HG02642 (cell line): ENCODE data around the gene NRBP1.
"Not testable (repeated sequence)": the region's sequence is repeated elsewhere in the genome, so short reads cannot be mapped to it uniquely, and the experiment has no call there.

Experiments used
- ATAC-seq: cut with Tn5 transposase; IDR thresholded peaks from one replicate; pipeline ENCODE4 v1.9.1; 2021; ENCODE audit warnings: mild to moderate bottlenecking; ENCODE audit not compliant: unreplicated experiment, poor library complexity

Gene NRBP1

DNA sequence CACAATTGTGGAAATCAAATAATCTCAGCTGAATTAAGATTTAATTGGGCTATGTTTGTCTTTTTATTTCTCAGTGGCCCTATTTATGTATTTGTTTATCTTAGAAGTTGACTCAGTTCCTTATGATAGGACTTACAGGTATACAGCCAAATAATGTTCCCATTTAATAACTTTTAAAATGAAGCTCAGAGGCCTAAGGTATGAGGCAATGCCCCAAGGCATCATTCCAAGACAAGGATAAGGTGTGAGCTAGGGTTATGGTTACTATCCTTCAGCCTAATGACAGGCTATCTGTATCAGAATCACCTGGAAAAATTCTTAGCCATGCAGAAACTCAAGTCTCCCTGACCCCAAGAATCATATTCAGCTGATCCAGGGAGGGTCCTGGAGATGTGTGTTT, 7.4 kb upstream of the NRBP1 start:
- no peak for ATAC-seq

DNA sequence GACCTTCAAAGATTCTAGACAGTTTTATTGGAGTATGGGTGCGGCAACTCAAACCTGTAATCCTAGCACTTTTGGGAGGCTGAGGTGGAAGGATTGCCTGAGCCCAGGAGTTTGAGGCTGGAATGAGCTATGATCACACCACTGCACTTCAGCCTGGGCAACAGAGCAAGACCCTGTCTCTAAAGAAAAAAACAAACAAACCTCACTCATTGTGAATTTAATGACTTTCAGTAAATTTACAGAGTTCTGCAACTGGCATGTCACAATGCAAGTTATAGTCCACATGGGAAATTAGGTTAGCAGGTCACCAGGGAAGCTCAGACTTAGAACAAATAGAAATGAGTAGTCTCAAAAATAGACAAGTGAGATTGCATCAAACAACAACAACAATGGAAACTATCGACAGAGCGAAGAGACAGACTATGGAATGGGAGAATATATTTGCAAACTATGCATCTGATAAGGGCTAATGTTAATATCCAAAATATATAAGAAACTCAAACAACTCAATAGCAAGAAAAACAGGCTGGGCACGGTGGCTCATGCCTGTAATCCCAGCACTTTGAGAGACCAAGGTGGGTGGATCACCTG, 6.7 kb upstream of the NRBP1 start:
- no peak for ATAC-seq

DNA sequence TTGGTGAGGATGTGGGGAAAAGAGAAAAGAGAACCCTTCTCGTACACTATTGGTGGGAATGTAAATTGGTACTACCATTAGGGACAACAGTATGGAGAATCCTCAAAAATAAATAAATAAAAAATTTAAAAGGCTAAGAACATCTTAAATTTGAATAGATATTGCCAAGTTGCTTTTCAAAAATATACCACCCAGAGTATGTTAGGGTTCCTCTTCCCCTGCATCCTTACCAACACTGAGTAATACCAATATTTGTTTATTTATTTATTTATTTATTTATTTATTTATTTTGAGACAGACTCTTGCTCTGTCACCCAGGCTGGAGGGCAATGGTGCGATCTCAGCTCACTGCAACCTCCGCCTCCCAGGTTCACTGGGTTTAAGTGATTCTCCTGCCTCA, 5.5 kb upstream of the NRBP1 start:
- no peak for ATAC-seq

DNA sequence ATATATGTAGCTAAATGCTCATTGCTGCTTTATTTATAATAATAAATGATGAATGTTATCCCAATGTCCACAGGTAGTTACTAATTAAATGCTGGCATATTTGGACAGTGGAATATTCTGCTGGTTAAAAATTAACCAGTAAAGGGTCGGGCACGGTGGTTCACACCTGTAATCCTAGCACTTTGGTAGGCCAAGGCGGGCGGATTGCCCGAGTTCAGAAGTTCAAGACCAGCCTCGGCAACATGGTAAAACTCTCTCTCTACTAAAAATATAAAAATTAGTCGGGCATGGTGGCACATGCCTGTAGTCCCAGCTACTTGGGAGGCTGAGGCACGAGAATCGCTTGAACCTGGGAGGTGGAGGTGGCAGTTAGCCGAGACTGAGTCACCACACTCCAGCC, 3.4 kb upstream of the NRBP1 start:
- ATAC-seq, result not testable (repeated sequence)

DNA sequence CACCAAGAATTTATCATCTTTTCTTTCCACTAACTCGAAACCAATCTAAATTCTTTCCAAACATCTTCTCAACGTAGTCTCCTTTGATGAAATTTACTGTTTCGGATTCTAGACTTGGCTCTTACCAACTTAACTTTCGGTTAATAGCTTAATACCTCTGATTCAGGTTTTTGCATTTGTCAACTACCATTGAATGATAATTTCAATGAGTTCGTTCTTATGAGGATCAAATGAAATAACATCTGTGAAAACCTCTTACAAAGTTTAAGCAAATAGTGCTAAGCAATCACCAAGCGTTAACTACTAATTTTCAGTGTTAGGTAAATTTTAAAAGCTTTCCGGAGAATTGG, 593 bp upstream of the NRBP1 start:
- no peak for ATAC-seq

DNA sequence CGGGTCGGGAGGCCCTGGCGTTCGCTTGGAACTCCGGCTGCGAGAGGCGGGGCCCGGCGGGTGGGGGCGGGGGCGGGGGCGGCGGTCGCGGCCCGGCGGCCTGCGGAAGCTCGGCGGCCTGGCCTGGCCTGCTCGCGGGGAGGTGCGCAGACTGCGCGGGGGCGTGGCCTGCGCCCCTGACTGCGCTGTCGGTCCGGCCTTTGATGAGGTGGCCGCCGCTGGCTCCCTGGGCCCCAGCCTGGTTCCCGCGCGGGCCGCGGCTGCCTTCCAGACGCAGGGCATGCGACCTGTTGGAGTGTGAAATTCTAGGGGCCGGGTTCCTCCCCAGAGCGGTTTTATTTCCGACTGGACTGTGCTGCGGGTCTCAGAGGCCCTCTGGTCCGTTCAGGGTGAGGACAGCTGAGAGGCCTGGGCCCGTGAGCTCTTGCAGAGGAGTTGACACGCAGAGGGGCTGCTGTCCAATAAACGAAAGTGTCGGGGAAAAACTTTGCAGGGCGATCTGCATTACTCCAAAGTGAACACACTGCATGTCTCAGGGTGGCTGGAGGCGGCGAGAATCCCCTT, 629 bp downstream of the NRBP1 start:
- peak; percentile 81 for ATAC-seq

DNA sequence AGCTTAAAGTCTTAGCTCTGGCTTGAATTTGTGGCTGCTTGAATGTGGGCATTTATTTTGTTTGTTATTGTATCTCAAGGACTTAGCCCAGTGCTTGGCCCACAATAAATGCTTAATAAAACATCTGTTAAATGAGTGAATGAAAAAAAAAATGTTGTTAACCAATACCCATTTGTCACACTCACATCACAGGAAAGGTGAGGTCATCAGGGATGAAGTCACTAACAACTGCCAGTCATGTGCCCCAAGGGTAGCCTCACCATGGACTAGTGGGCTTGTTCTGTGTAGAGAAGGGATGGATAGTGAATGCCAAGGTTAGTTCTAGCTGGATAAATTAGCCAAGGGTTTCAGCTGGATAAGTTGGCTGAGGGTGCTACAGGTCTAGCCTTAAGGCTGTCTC, 3.0 kb downstream of the NRBP1 start:
- no peak for ATAC-seq

DNA sequence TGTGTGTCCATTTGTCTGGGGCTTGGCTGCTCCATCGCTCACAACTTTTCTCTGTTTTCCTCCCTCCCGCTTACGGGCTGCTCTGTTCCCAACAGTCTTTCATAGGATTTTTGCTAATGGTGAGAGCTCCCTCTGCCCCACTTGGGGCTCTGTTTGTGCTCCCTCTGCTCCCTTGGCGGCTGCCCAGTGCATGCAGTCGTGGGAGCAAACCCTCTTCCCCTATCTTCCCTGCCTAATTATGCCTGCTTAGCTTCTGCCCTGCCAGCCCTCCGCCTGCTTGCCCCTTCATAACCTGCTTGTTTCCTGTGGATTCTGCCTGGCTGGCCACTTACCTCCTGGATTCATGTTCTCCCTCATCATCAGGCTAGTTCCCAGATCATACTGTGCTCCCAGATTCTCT, 7.2 kb downstream of the NRBP1 start:
- no peak for ATAC-seq

DNA sequence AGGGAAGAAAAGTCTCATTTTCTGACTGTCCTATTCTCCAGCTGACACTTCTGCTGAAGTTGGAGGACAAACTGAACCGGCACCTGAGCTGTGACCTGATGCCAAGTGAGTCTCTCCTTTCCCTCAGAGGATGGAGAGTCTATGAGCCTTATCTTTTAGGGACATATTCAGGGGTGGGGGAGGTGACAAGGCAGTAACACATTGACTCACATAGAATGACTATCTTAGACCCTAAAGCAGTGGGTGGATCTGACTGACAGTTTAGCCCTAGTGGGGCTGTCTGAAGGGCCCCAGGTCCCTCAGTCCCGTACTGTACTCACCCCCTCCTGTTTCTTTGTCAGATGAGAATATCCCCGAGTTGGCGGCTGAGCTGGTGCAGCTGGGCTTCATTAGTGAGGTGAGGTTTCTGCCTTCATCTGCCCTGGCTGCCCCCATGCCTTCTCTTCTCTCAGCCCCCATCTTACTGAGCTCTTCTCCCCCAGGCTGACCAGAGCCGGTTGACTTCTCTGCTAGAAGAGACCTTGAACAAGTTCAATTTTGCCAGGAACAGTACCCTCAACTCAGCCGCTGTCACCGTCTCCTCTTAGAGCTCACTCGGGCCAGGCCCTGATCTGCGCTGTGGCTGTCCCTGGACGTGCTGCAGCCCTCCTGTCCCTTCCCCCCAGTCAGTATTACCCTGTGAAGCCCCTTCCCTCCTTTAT, 12.9 kb downstream of the NRBP1 start:
- no peak for ATAC-seq

DNA sequence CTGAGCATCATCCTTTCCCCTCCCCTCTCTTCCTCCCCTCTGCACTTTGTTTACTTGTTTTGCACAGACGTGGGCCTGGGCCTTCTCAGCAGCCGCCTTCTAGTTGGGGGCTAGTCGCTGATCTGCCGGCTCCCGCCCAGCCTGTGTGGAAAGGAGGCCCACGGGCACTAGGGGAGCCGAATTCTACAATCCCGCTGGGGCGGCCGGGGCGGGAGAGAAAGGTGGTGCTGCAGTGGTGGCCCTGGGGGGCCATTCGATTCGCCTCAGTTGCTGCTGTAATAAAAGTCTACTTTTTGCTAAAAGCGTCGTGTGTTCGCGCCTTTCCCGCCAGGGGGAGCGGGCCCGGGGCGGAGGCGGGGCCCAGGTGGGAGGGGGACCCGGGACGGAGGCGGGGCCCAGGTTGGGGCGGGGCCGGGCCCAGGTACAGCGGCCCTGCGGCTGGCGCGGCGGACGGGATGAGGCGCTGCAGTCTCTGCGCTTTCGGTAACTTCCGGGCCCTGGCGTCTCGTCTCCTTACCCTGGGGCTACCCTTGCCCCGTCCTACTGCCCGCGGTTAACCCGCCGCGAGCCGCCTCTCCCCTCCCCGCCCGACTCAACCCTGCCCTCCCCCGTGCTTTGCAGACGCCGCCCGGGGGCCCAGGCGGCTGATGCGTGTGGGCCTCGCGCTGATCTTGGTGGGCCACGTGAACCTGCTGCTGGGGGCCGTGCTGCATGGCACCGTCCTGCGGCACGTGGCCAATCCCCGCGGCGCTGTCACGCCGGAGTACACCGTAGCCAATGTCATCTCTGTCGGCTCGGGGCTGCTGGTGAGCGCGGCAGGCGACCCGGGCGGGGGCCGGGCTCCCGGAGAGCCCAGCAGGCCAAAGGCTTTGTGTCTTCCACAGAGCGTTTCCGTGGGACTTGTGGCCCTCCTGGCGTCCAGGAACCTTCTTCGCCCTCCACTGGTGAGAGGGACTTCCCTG, 13.8 kb downstream of the NRBP1 start, which contains the start of gene KRTCAP3:
Gene KRTCAP3 (plus strand): TSS at position 424 of the 962 bp plus-strand sequence. CDS start 32 bp downstream, at position 456.
- no peak for ATAC-seq

DNA sequence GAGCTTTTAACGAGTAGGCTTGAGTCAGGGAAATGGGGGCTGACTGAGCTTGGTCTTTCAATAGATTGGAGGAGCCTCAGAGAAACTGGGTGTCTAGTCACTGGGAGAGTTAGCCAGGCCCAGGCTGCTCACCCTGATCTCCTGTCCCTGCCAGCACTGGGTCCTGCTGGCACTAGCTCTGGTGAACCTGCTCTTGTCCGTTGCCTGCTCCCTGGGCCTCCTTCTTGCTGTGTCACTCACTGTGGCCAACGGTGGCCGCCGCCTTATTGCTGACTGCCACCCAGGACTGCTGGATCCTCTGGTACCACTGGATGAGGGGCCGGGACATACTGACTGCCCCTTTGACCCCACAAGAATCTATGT, 14.5 kb downstream of the NRBP1 start:
- ATAC-seq, result no peak

DNA sequence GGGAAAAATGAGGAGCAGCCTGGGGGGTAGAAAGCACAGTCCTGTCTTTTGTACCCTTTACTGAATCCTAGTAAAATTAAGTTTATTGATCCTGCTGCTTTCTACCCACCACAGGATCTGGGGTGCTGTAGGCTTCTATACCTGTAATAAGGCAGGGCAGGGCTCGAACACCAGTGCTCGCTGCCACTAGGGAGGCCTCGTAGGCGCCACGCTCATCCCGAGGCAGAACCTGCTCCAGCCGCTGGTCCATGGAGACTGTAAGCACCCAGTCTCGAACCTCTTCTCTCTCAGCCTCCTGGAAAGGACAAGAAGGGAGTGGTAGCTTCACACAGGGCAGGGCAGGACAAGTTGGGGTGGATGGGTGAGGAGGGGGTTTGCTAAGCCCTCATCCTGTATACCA, 16.7 kb downstream of the NRBP1 start:
- ATAC-seq, result no peak

DNA sequence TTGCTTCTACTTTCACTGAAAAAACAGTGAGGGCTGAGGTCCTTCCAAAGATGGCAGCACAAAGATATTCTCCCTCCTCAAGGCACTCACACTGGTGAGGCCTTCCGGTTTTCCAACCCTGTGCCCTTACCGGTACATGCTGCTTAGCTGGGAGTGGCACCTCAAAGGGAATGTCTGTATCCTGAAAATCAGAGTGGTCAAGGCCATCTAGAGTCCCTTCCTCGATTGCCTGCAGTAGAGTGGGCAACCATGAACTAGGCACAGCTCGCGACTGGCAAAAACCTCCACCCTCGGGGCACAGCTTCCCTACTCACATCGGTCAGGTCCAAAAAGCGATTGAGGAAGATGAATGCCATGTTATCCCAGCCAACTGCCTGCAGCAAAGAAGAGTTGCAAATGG, 17.2 kb downstream of the NRBP1 start:
- ATAC-seq, result no peak

DNA sequence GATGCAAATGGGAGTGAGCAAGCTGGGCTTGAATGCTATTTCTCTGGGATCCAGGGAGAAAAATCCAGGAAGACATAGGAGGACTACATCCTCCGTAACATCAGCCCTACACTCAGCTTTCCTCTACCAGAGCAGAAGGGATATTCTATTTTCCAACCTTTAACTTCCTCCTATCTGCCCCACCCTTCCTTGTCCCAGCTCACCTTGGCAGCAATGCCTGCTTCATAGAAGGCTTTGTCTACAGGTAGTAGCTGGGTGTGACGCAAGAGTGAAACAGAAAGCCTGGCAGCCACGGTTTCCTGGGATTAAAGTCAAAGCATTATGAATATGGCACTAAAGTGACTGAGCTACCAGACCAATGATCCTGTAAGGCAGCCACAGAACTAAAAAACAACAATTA, 17.6 kb downstream of the NRBP1 start:
- ATAC-seq, result no peak

DNA sequence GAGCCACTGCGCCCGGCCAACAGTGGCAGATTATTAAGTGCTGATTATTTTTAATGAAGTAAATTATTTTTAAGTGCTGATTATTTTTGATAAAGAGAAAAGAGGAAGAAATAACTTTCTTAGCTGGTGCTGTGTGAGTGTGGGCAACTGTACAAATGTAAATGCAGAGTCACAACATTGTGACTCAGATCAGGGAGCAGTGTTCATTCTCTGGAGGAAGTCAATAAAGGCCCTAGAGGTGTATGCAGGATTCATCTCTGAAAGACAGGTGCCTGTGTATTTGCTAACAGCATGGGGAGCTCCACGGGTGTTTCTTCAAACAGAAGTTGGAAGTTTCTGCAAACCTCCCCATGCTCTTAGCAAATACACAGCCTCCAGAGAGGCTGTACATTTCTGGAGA, 19.9 kb downstream of the NRBP1 start:
- ATAC-seq, result no peak

DNA sequence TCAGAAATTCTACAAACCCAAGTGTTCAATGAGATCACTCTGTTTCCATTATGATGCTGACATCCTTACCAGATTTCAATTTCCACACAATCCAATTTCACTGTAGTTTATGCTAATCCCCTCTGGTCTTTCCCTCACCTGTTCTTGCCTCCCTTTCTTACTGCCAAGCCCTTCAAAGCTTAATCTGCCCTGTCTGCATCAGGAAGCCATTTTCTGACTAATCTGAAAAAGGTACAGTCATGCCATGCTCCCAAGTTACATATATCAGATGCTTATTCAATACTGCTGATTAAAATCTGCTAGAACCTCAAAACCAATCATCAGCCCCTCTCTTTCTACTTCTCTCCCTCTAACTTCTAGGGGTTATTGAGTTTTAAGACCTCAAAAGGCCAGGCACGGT, 22.7 kb downstream of the NRBP1 start:
- ATAC-seq, result no peak

DNA sequence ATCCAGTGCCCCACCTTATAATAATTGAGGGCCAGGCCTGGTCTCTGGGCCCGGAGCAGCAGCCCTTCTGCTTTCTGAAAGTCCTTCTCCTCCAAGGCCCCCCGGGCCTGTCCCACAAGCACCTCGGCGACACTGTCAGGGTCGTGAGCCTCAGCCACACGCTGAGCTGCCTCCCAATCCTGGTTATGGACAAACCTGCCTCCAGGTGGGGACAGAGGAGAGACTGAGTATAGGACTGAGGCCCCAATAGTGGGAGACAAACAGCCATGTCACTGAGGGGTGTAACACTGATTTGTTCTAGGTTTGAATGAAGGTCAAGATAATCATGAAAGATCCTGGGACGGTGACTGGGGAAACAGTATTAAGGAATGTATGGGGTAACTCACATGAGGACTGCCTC, 25.5 kb downstream of the NRBP1 start:
- ATAC-seq, result no peak

DNA sequence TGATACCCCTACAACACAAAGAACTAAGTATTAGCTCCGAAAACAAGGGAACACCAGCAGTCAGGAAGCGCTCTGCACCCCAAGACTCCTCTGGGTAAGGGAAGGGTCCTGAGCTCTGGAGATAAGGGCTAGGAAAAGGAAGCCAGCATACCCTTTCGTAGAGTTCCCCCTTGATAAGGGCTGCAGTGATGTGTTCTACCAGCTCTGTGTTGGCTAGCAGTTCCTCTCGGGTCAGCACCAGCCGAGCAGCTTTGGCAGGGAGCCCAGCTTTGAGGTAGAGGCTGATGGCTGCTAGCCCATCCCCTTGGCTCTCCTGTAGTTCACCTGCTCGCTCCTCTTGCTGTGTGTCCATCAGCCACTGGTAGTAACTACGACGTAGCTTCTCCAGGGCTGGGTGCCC, 32.7 kb downstream of the NRBP1 start:
- ATAC-seq, result no peak

DNA sequence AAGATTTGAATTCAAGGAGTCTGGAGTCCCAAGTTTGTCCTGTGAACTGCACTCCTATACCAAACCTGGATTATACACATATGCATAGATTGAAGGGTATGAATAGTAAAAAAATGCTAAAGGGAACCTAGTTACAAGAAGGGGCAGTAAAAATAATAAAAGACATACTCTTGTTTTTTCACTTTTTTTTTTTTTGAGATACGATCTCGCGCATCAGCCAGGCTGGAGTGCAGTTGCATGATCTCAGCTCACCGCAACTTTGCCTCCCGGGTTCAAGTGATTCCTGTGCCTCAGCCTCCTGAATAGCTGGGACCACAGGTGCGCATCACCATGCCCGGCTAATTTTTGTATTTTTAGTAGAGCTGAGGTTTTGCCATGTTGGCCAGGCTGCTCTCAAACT, 36.0 kb downstream of the NRBP1 start:
- ATAC-seq, result no peak

DNA sequence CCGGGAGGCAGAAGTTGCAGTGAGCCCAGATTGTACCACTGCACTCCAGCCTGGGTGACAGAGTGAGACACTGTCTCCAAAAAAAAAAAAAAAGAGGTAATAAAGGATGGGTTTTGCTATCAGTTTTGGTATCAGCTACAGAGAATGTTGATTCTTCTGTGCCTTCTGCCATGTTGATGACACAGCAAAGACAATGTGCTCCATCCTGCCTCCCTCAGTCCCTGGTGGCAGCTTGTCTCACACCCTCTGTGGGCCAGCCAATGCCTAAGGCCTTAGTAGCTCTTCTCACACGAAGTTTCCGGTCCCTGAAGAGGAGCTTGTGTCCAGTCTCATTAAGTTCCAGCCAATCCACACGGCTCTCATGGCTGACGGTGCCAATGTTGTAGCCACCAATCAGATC, 43.5 kb downstream of the NRBP1 start:
- no peak for ATAC-seq

DNA sequence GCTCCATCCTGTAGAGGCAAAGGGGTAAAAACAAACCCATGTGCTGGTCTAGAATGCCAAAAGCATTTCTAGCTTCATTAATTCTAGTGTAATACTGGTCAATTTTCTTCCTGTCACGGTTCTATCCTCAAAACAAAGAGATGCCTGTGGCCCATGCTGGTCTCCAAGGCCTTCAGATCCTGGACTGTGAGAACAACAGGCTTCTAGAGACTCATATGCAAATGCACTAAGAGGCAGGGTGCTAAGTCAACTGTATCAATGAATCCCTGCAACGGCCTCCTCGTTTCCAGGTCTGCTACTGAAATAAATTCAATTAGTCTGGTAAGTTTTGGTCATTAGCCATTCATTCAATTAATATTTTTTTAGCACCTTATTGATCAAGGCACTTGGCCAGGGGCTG, 57.1 kb downstream of the NRBP1 start:
- ATAC-seq, result no peak
